GM18907 (cell line): ENCODE results near the gene TIE1.

ENCODE experiments used
- ATAC-seq: cut with Tn5 transposase; IDR thresholded peaks from one replicate; pipeline ENCODE4 v1.9.1; 2021; ENCODE audit warnings: mild to moderate bottlenecking, moderate library complexity; ENCODE audit not compliant: unreplicated experiment

Gene TIE1

GRCh38 chr1:43292679-43293078, 8.1 kb upstream of the TIE1 start:
- ATAC-seq = no peak

GRCh38 chr1:43293176-43293575, 7.6 kb upstream of the TIE1 start:
- ATAC-seq = no peak

GRCh38 chr1:43293896-43294760, 6.7 kb upstream of the TIE1 start:
- ATAC-seq = no peak

- no peak for ATAC-seq
Measured at GRCh38 chr1:43294761-43295160, 6.0 kb upstream of the TIE1 start.

GRCh38 chr1:43296207-43296606, 4.6 kb upstream of the TIE1 start:
- no peak for ATAC-seq

GRCh38 chr1:43298055-43298454, 2.7 kb upstream of the TIE1 start:
- ATAC-seq = no peak

- no peak for ATAC-seq
Measured at GRCh38 chr1:43299101-43299500, 1.7 kb upstream of the TIE1 start.

GRCh38 chr1:43302201-43302600, 1.4 kb downstream of the TIE1 start:
- ATAC-seq = no peak

- no peak for ATAC-seq
Measured at GRCh38 chr1:43302721-43303470, 2.1 kb downstream of the TIE1 start.

- no peak for ATAC-seq
Measured at GRCh38 chr1:43303471-43304313, 2.9 kb downstream of the TIE1 start.

GRCh38 chr1:43304314-43304681, 3.5 kb downstream of the TIE1 start:
- no peak for ATAC-seq

GRCh38 chr1:43304771-43305300, 4.1 kb downstream of the TIE1 start:
- no peak for ATAC-seq

- no peak for ATAC-seq
Measured at GRCh38 chr1:43305461-43305860, 4.7 kb downstream of the TIE1 start.

- no peak for ATAC-seq
Measured at GRCh38 chr1:43305926-43306687, 5.3 kb downstream of the TIE1 start.

- ATAC-seq = no peak
Measured at GRCh38 chr1:43306688-43307457, 6.1 kb downstream of the TIE1 start.

- no peak for ATAC-seq
Measured at GRCh38 chr1:43307458-43308158, 6.8 kb downstream of the TIE1 start.

GRCh38 chr1:43308635-43309404, 8.0 kb downstream of the TIE1 start:
- no peak for ATAC-seq

- ATAC-seq = no peak
Measured at GRCh38 chr1:43309405-43310025, 8.7 kb downstream of the TIE1 start.
